SK-N-SH treated with all-trans-retinoic acid at 6 μM for 48 hours (cell line): ENCODE measurements around the gene FOXF1.

Source experiments
- ATAC-seq: fragments of 200-7000 bp; cut with Tn5 transposase; 3 replicates; pipeline ENCODE4 v1.9.1; 2020; ENCODE audit warnings: mild to moderate bottlenecking, moderate library complexity
- ARNTL ChIP-seq: fragments of 450-650 bp; formaldehyde crosslinking; IDR thresholded peaks from 2 replicates; pipeline ENCODE4 v1.5.0; 2020; ENCODE audit warnings: low read depth, mild to moderate bottlenecking, moderate library complexity, borderline replicate concordance
- BACH2 ChIP-seq: fragments of 250-450 bp; sonication (Bioruptor Pico); IDR thresholded peaks from 2 replicates; pipeline ENCODE4 v1.9.0; 2021; ENCODE audit warnings: mild to moderate bottlenecking, borderline replicate concordance
- CSDC2 ChIP-seq: fragments of 250-450 bp; sonication (Bioruptor Pico); IDR thresholded peaks from 2 replicates; pipeline ENCODE4 v1.5.0; 2020; ENCODE audit warnings: mild to moderate bottlenecking, moderate library complexity
- ESRRG ChIP-seq: fragments of 250-450 bp; sonication (Bioruptor Pico); IDR thresholded peaks from 2 replicates; pipeline ENCODE4 v1.6.1; 2021; ENCODE audit warnings: mild to moderate bottlenecking
- GLIS3 ChIP-seq: fragments of 250-450 bp; sonication (Bioruptor Pico); IDR thresholded peaks from 2 replicates; pipeline ENCODE4 v1.5.0; 2020; ENCODE audit warnings: mild to moderate bottlenecking, moderate library complexity
- ISL1 ChIP-seq: fragments of 250-450 bp; sonication (Bioruptor Pico); IDR thresholded peaks from 2 replicates; pipeline ENCODE4 v2.1.2; 2022; ENCODE audit warnings: mild to moderate bottlenecking, moderate library complexity
- PPARA ChIP-seq: fragments of 250-450 bp; sonication (Bioruptor Pico); IDR thresholded peaks from 2 replicates; pipeline ENCODE4 v1.5.0; 2020; ENCODE audit warnings: mild to moderate bottlenecking, borderline replicate concordance
- RARB ChIP-seq: fragments of 250-450 bp; sonication (Bioruptor Pico); IDR thresholded peaks from 2 replicates; pipeline ENCODE4 v1.8.0; 2021; ENCODE audit warnings: mild to moderate bottlenecking, moderate library complexity
- SNAI2 ChIP-seq: fragments of 250-450 bp; sonication (Bioruptor Pico); IDR thresholded peaks from 2 replicates; pipeline ENCODE4 v1.5.0; 2020; ENCODE audit warnings: mild to moderate bottlenecking, moderate library complexity
- TCF4 ChIP-seq: fragments of 250-450 bp; sonication (Bioruptor Pico); IDR thresholded peaks from 2 replicates; pipeline ENCODE4 v1.8.0; 2021; ENCODE audit warnings: mild to moderate bottlenecking, moderate library complexity, borderline replicate concordance
- TOX ChIP-seq: fragments of 250-450 bp; sonication (Bioruptor Pico); IDR thresholded peaks from 2 replicates; pipeline ENCODE4 v1.8.0; 2021; ENCODE audit warnings: mild to moderate bottlenecking, moderate library complexity, borderline replicate concordance
- ZC3H10 ChIP-seq: fragments of 250-450 bp; sonication (Bioruptor Pico); IDR thresholded peaks from 2 replicates; pipeline ENCODE4 v1.5.1; 2021; ENCODE audit warnings: mild to moderate bottlenecking, moderate library complexity
- ZFP3 ChIP-seq: fragments of 250-450 bp; sonication (Bioruptor Pico); IDR thresholded peaks from 2 replicates; pipeline ENCODE4 v1.5.0; 2020; ENCODE audit warnings: mild to moderate bottlenecking, moderate library complexity
- ZFP30 ChIP-seq: fragments of 450-650 bp; formaldehyde crosslinking; IDR thresholded peaks from 2 replicates; pipeline ENCODE4 v1.5.0; 2022; ENCODE audit warnings: mild to moderate bottlenecking, moderate library complexity
- ZNF565 ChIP-seq: fragments of 450-650 bp; formaldehyde crosslinking; conservative IDR thresholded peaks from 2 replicates; pipeline ENCODE4 v1.5.0; 2020; ENCODE audit warnings: low read depth, mild to moderate bottlenecking, moderate library complexity
- TF ChIP-seq, protein P1 (sequence below): fragments of 250-450 bp; sonication (Bioruptor Pico); IDR thresholded peaks from 2 replicates; pipeline ENCODE4 v1.5.0; 2020; ENCODE audit warnings: mild to moderate bottlenecking, moderate library complexity
- TF ChIP-seq, protein P2 (sequence below): fragments of 250-450 bp; sonication (Bioruptor Pico); IDR thresholded peaks from 2 replicates; pipeline ENCODE4 v1.8.0; 2021; ENCODE audit warnings: low read depth, mild to moderate bottlenecking, moderate library complexity, borderline replicate concordance
- TF ChIP-seq, protein P3 (sequence below): fragments of 250-450 bp; sonication (Bioruptor Pico); IDR thresholded peaks from 2 replicates; pipeline ENCODE4 v1.5.1; 2021; ENCODE audit warnings: mild to moderate bottlenecking, moderate library complexity

FOXF1 gene

DNA sequence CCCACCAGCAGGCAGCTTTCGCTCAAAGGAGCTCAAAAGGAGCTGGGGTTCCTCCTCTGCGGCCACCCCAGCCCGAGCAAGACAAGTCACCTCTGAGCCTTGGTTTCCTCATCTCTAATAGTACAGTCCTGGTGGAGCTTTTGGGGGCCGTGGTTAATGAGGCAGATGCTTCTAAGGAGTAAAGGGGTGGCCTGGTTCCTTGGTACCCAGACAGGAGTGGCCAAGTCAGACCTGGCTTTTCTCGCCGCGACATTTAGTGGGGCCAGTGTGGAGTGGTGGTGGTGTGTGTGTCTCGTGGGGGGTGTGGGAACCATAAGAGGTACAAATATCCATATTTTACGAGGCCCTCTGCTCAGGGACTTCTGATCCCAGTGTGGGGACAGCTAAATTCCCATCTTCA is 6.7 kb downstream of the FOXF1 start:
- no peak for ATAC-seq
- no peak for TF ChIP-seq RARB (CRISPR knock-in tag)

DNA sequence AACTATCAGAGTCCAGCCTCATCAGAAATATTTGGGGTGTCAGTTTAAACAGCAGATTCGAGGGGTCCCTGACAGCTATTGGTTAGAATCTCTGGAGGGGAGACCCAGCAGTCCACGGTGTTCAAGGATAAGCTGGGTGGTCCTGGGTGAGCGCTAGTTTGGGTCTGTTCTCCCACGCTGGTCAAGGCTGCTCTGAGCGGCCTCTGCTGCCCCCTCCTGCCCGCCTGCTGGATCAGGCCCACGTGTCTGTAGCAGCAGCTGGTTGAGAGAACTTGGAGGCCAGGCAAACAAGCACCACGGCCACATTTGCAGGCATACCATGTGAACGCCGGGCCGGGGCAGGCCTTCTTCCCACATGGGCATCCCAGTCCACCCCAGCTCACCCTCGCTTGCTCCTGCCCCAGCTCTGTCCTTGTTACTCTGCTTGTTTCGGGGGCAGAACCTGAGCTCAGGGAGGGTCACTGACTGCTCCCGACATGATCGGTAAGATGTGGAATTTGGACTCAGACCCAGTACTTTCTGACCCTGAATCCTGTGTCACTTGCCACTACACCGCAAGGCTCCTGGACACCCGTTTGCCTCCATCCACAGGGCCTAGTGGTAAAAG is 7.4 kb downstream of the FOXF1 start:
- TF ChIP-seq RARB (CRISPR knock-in tag) (no peak), ZFP3 (CRISPR knock-in tag) (no peak), ARNTL (CRISPR knock-in tag) (no peak), TCF4 (CRISPR knock-in tag) (no peak), GLIS3 (CRISPR knock-in tag) (no peak), ZNF565 (no peak), SNAI2 (CRISPR knock-in tag) (no peak), ZC3H10 (CRISPR knock-in tag) (no peak), ZFP30 (CRISPR knock-in tag) (no peak), ISL1 (CRISPR knock-in tag) (no peak), PPARA (CRISPR knock-in tag) (no peak)
- TF ChIP-seq, protein P1, sequence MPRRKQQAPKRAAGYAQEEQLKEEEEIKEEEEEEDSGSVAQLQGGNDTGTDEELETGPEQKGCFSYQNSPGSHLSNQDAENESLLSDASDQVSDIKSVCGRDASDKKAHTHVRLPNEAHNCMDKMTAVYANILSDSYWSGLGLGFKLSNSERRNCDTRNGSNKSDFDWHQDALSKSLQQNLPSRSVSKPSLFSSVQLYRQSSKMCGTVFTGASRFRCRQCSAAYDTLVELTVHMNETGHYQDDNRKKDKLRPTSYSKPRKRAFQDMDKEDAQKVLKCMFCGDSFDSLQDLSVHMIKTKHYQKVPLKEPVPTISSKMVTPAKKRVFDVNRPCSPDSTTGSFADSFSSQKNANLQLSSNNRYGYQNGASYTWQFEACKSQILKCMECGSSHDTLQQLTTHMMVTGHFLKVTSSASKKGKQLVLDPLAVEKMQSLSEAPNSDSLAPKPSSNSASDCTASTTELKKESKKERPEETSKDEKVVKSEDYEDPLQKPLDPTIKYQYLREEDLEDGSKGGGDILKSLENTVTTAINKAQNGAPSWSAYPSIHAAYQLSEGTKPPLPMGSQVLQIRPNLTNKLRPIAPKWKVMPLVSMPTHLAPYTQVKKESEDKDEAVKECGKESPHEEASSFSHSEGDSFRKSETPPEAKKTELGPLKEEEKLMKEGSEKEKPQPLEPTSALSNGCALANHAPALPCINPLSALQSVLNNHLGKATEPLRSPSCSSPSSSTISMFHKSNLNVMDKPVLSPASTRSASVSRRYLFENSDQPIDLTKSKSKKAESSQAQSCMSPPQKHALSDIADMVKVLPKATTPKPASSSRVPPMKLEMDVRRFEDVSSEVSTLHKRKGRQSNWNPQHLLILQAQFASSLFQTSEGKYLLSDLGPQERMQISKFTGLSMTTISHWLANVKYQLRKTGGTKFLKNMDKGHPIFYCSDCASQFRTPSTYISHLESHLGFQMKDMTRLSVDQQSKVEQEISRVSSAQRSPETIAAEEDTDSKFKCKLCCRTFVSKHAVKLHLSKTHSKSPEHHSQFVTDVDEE (CRISPR knock-in tag): no peak
- peak; percentile 87 for ATAC-seq

DNA sequence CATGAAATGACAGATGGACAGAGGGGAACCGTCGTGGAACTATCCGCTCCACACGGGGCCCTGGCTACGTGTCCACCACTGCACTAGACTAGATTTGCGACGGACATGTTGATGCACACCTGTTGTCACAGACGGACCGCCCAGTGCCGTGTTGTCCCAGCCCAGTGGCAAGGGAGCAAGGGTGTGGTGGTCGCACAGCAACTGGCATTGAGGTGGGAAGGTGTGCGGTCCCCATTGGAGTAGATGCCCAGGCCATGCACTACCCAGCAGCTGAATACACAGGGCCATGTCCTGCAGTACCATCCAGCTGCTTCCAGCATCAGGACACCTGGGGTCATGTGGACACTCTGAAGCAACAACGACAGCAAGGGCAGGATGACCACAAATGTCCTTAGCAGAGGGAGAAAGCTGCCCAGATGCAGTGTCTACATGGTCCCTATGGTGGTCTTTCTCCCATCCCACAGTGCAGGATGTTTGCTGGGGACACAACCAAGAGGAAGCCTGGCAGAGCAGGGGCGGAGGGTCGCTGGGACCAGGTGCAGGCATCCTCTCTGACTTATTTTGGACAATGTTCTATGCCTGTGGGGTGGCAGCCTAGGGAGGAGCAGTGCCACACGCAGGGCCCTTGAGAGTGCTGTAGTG is 8.8 kb downstream of the FOXF1 start:
- TF ChIP-seq ARNTL (CRISPR knock-in tag) (no peak), CSDC2 (CRISPR knock-in tag) (no peak), TOX (no peak), PPARA (CRISPR knock-in tag) (no peak), ZC3H10 (CRISPR knock-in tag) (no peak), ESRRG (CRISPR knock-in tag) (no peak), BACH2 (CRISPR knock-in tag) (no peak), ZNF565 (no peak)
- TF ChIP-seq, protein P2, sequence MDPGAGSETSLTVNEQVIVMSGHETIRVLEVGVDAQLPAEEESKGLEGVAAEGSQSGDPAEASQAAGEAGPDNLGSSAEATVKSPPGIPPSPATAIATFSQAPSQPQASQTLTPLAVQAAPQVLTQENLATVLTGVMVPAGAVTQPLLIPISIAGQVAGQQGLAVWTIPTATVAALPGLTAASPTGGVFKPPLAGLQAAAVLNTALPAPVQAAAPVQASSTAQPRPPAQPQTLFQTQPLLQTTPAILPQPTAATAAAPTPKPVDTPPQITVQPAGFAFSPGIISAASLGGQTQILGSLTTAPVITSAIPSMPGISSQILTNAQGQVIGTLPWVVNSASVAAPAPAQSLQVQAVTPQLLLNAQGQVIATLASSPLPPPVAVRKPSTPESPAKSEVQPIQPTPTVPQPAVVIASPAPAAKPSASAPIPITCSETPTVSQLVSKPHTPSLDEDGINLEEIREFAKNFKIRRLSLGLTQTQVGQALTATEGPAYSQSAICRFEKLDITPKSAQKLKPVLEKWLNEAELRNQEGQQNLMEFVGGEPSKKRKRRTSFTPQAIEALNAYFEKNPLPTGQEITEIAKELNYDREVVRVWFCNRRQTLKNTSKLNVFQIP (CRISPR knock-in tag): no peak
- TF ChIP-seq, protein P3, sequence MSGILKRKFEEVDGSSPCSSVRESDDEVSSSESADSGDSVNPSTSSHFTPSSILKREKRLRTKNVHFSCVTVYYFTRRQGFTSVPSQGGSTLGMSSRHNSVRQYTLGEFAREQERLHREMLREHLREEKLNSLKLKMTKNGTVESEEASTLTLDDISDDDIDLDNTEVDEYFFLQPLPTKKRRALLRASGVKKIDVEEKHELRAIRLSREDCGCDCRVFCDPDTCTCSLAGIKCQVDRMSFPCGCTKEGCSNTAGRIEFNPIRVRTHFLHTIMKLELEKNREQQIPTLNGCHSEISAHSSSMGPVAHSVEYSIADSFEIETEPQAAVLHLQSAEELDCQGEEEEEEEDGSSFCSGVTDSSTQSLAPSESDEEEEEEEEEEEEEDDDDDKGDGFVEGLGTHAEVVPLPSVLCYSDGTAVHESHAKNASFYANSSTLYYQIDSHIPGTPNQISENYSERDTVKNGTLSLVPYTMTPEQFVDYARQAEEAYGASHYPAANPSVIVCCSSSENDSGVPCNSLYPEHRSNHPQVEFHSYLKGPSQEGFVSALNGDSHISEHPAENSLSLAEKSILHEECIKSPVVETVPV (CRISPR knock-in tag): no peak
- no peak for ATAC-seq

DNA sequence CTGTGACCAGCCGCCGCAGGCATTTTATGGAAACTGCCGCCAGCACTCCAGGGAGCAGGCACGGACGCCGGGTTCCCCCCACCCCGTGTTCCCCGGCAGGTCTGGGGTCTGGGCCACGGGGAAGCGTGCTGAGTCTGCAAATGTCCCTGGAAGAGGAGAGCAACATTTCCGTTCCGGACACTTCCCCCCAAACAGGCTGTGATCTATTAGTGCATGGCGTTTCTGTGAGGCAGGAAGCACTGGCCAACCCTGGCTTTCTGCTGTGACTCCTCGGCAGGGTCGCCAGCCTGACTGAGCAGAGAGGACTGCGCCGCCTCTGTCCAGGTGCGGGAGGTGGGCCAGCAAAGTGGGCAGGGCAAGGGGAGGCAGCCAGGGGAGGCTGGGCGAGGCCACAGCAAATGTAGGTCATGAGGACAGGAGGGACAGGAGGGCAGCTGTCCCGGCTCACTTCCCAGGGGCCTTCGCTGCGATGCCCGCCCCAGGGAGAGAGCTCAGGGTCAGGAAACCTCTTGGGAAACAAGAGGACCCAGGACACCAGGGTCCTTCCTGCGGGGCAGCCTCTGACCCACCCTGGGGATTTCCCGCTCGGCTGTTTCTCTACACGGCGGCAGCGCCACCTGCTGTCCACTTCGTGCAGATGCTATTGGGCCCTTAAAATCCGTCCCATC is 9.5 kb downstream of the FOXF1 start:
- ATAC-seq: peak; percentile 61

More for the DNA sequence above, 9.5 kb downstream of the FOXF1 start:
- TF ChIP-seq, protein P1 (CRISPR knock-in tag): no peak
- TF ChIP-seq GLIS3 (CRISPR knock-in tag): no peak
